SK-N-SH (cell line): Measurements from ENCODE around the gene GOLGA6L7. TPM values are rescaled to one million over a fixed set of nuclear protein-coding genes. Genes with fewer than 3 reads are reported as not detected.

Experiments
- CTCF ChIA-PET: fragments of 300-600, 350-600 bp; formaldehyde crosslinking; extraction: SDS; loops from one replicate; lab custom pipeline; 2021; lab: Yijun Ruan, JAX
- POLR2A ChIA-PET: fragments of 350-600 bp; sonication (Branson Sonifier 250); formaldehyde crosslinking; extraction: SDS; loops from one replicate; lab custom pipeline; 2020; ENCODE audit warnings: antibody characterized with exemption, inconsistent platforms; lab: Yijun Ruan, JAX
- DNase-seq: peaks from one replicate; pipeline ENCODE4 v3.0.0; 2012
- H2AFZ ChIP-seq: fragments of 200-600 bp; sonication (generic); 2 replicates; pipeline ENCODE4 v1.8.1; 2016; ENCODE audit warnings: antibody characterized with exemption, mild to moderate bottlenecking, low read depth
- H3F3A ChIP-seq: fragments of 200-600 bp; sonication (generic); replicated peaks from 2 replicates; pipeline ENCODE3; 2016; ENCODE audit warnings: antibody characterized with exemption, mild to moderate bottlenecking; ENCODE audit not compliant: insufficient read depth
- H3K27ac ChIP-seq, 2 experiments: fragments of 200-500 bp in 1 of 2; fragments of 200-600 bp in 1 of 2; sonication (Bioruptor generic) in 1 of 2; sonication (generic), shearing (Covaris generic) in 1 of 2; 2 replicates each; pipeline versions ENCODE4 v1.5.1 to v1.6.1; 2014 to 2016; ENCODE audit warnings: low read depth in 2 of 2, inconsistent platforms in 1 of 2, low read length in 1 of 2, mild to moderate bottlenecking in 1 of 2, mixed read lengths in 1 of 2
- H3K27me3 ChIP-seq: fragments of 200-600 bp; sonication (generic), shearing (Covaris generic); 2 replicates; pipeline ENCODE4 v1.6.1; 2016; ENCODE audit warnings: mixed run types; ENCODE audit not compliant: insufficient read depth
- H3K36me3 ChIP-seq, 2 experiments: fragments of 200-500 bp in 1 of 2; fragments of 200-600 bp in 1 of 2; sonication (Bioruptor generic) in 1 of 2; sonication (generic) in 1 of 2; replicated peaks in 1 of 2; 2 replicates each; pipeline versions ENCODE3 to v1.5.1; 2014 to 2016; ENCODE audit warnings: low read length in 1 of 2, mild to moderate bottlenecking in 1 of 2; ENCODE audit not compliant: insufficient read depth in 2 of 2, control insufficient read depth in 1 of 2
- H3K4me1 ChIP-seq, 2 experiments: fragments of 200-500 bp in 1 of 2; fragments of 200-600 bp in 1 of 2; sonication (Bioruptor generic) in 1 of 2; sonication (generic), shearing (Covaris generic) in 1 of 2; 2 replicates each; pipeline versions ENCODE4 v1.5.1 to v1.6.1; 2014 to 2016; ENCODE audit warnings: low read depth in 1 of 2, low read length in 1 of 2, mixed run types in 1 of 2; ENCODE audit not compliant: insufficient read depth in 2 of 2, control insufficient read depth in 1 of 2
- H3K4me2 ChIP-seq: fragments of 200-600 bp; sonication (generic), shearing (Covaris generic); 2 replicates; pipeline ENCODE4 v1.6.1; 2017; ENCODE audit warnings: mixed run types
- H3K4me3 ChIP-seq, 2 experiments: fragments of 200-500 bp in 1 of 2; fragments of 200-600 bp in 1 of 2; sonication (Bioruptor generic) in 1 of 2; sonication (generic), shearing (Covaris generic) in 1 of 2; 2 replicates each; pipeline versions ENCODE4 v1.5.1 to v1.8.1; 2014 to 2016; ENCODE audit warnings: low read depth in 2 of 2, inconsistent platforms in 1 of 2, low read length in 1 of 2, mild to moderate bottlenecking in 1 of 2, mixed read lengths in 1 of 2, moderate library complexity in 1 of 2
- H3K79me2 ChIP-seq: fragments of 200-600 bp; sonication (generic); 2 replicates; pipeline ENCODE4 v1.8.1; 2017; ENCODE audit warnings: mild to moderate bottlenecking; ENCODE audit not compliant: insufficient read depth
- H3K9ac ChIP-seq: fragments of 200-600 bp; sonication (generic); 2 replicates; pipeline ENCODE4 v1.6.1; 2017; ENCODE audit warnings: mixed run types
- H3K9me2 ChIP-seq: fragments of 200-600 bp; sonication (generic); 2 replicates; pipeline ENCODE4 v1.6.1; 2017; ENCODE audit warnings: mixed run types
- H3K9me3 ChIP-seq: fragments of 200-600 bp; sonication (generic); 2 replicates; pipeline ENCODE4 v1.6.1; 2017; ENCODE audit warnings: mixed run types, mild to moderate bottlenecking, moderate library complexity
- H4K20me1 ChIP-seq: fragments of 200-600 bp; sonication (generic); 2 replicates; pipeline ENCODE4 v1.6.1; 2017; ENCODE audit warnings: mild to moderate bottlenecking, mixed run types; ENCODE audit not compliant: insufficient read depth
- ELF1 ChIP-seq: IDR thresholded peaks from 2 replicates; pipeline ENCODE4 v1.4.0; 2012
- FOXJ3 ChIP-seq: sonication (generic); formaldehyde crosslinking; IDR thresholded peaks from 2 replicates; pipeline ENCODE4 v1.5.1; 2020; ENCODE audit warnings: mild to moderate bottlenecking, missing genetic modification reagents
- GATA2 ChIP-seq: sonication (generic); formaldehyde crosslinking; IDR thresholded peaks from 2 replicates; pipeline ENCODE4 v1.5.0; 2020; ENCODE audit warnings: mild to moderate bottlenecking, missing genetic modification reagents
- MAX ChIP-seq: IDR thresholded peaks from 2 replicates; pipeline ENCODE4 v1.4.0; 2012; ENCODE audit warnings: low read depth
- MXI1 ChIP-seq: IDR thresholded peaks from 2 replicates; pipeline ENCODE4 v1.6.1; 2012; ENCODE audit warnings: mild to moderate bottlenecking, low read depth, low read length, improper control_type of control experiment
- PBX3 ChIP-seq: IDR thresholded peaks from 2 replicates; pipeline ENCODE4; 2012
- POLR2AphosphoS5 ChIP-seq: IDR thresholded peaks from 2 replicates; pipeline ENCODE4 v1.6.1; 2012; ENCODE audit warnings: low read depth, low read length
- SIN3A ChIP-seq: IDR thresholded peaks from 2 replicates; pipeline ENCODE4 v1.6.1; 2012; ENCODE audit warnings: low read depth, mild to moderate bottlenecking, low read length, moderate library complexity, borderline replicate concordance
- WGBS: methylation state at CpG from one replicate; pipeline ENCODE4 v1.1.6; 2017; ENCODE audit warnings: low lambda C conversion rate; 5-methylcytosine and 5-hydroxymethylcytosine counted together
- polyA plus RNA-seq, 3 experiments: library from polyadenylated mRNA; depleted of rRNA; stranded (reverse); fragments of >200 nt; gene quantifications; 2 replicates each; pipeline ENCODE4 v1.2.3, GENCODE V29; 2012

The GOLGA6L7 gene
- polyA plus RNA-seq, 1 of the 3 experiments (the other 2 are of a cell fraction), result not detected

GRCh38 chr15:28886431-28887338 is 38.2 kb upstream of the GOLGA6L7 start:
- Histone ChIP-seq H3K4me1 (peaks cover 0 to 32% of the 10 kb centered on the region in 2 experiments; a peak in 1 of 4 replicates), H3K79me2 (no peaks in the 10 kb centered on the region), H3K36me3 (no peaks in the 10 kb centered on the region), H3K9ac (peak overlapping the region; percentile 39; the same call in 1 of the 2 replicates), H3K4me3 (peak overlapping the region; percentile 64 to 69), H3F3A (no peaks in the 10 kb centered on the region), H3K9me3 (no peaks in the 10 kb centered on the region), H3K27me3 (no peaks in the 10 kb centered on the region), H3K4me2 (peak overlapping the region; percentile 90), H3K9me2 (no peaks in the 10 kb centered on the region), H2AFZ (peak overlapping the region; percentile 56; the same call in 1 of the 2 replicates), H3K27ac (peak overlapping the region in 1 of 2 experiments; percentile 75; a peak in 2 of 4 replicates), H4K20me1 (no peaks in the 10 kb centered on the region)
- DNase-seq, result peak; percentile 79
- TF ChIP-seq SIN3A (no peak), ELF1 (no peak), FOXJ3 (CRISPR knock-in tag) (no peak), PBX3 (no peak), MXI1 (0 out of 2 replicates have a peak, but pooled peaks have one; percentile 20), MAX (no peak)
- POLR2A ChIA-PET, result interaction anchor here (1.0 to 3.3 kb wide), 5 partner anchors 11 to 68 kb away, joined by 3 to 33 read pairs (median 4); no protein-coding TSS in a partner anchor
- 15% methylated on average over 18 of the region's 61 CpGs for WGBS
- CTCF ChIA-PET, result interaction anchor here (1.2 to 2.3 kb wide), 10 partner anchors 12 to 204 kb away, joined by 3 to 11 read pairs (median 5); no protein-coding TSS in a partner anchor

- CTCF ChIA-PET, result interaction anchor here (0.8 to 2.3 kb wide), 10 partner anchors 11 to 217 kb away, joined by 3 to 8 read pairs (median 4); no protein-coding TSS in a partner anchor
- Histone ChIP-seq H3F3A (no peaks in the 10 kb centered on the region), H4K20me1 (no peaks in the 10 kb centered on the region), H3K4me2 (peak within 1 kb of the TSS; percentile 90), H2AFZ (peak within 1 kb of the TSS; percentile 94), H3K9me2 (no peaks in the 10 kb centered on the region), H3K36me3 (no peaks in the 10 kb centered on the region), H3K9me3 (no peaks in the 10 kb centered on the region), H3K4me3 (peak within 1 kb of the TSS; percentile 64 to 69), H3K27me3 (no peaks in the 10 kb centered on the region), H3K79me2 (no peaks in the 10 kb centered on the region), H3K9ac (peak within 1 kb of the TSS; percentile 55), H3K27ac (peak within 1 kb of the TSS in 1 of 2 experiments; percentile 75; a peak in 2 of 4 replicates), H3K4me1 (peaks cover 0 to 32% of the 10 kb centered on the region in 2 experiments; a peak in 1 of 4 replicates)
- POLR2A ChIA-PET, result interaction anchor here (1.0 to 3.3 kb wide), 4 partner anchors 13 to 69 kb away, joined by 3 to 33 read pairs (median 4); no protein-coding TSS in a partner anchor
- TF ChIP-seq GATA2 (CRISPR knock-in tag) (no peak), MXI1 (peak; percentile 18; the same call in 1 of the 2 replicates), POLR2AphosphoS5 (no peak)
- DNase-seq, result peak; percentile 87
- WGBS, result 1% methylated on average over 22 of the region's 109 CpGs
Observed at GRCh38 chr15:28885630-28886430, 37.4 kb upstream of the GOLGA6L7 start, which contains the start of gene APBA2. APBA2 (plus strand) TSS chr15:28885974; CDS start chr15:29053885, 167,911 bp downstream.
